Liver (tissue), 3 donors: ENCODE data around the gene CTSW.
A peak's percentile ranks its signal among the peaks of the same experiment; 100 is the strongest.

ENCODE experiments used
- JUND ChIP-seq, 2 donors: IDR thresholded peaks; 2 replicates each; pipeline ENCODE4 v1.6.1; 2016; ENCODE audit warnings: antibody characterized with exemption in 2 of 2
- TF ChIP-seq, protein P1 (sequence below): fragments of 150-350 bp; IDR thresholded peaks from 2 replicates; pipeline ENCODE4 v1.5.1; 2017; ENCODE audit warnings: improper control_type of control experiment, low read depth, low read length; ENCODE audit not compliant: missing input control
- TF ChIP-seq, protein P2 (sequence below): IDR thresholded peaks from 2 replicates; pipeline ENCODE4 v1.6.1; 2016; ENCODE audit warnings: antibody characterized with exemption
- TF ChIP-seq, protein P3 (sequence below): IDR thresholded peaks from 2 replicates; pipeline ENCODE4 v1.6.1; 2016; ENCODE audit warnings: antibody characterized with exemption, mild to moderate bottlenecking
- donor health status: healthy.
- donor health status: healthy.

DNA sequence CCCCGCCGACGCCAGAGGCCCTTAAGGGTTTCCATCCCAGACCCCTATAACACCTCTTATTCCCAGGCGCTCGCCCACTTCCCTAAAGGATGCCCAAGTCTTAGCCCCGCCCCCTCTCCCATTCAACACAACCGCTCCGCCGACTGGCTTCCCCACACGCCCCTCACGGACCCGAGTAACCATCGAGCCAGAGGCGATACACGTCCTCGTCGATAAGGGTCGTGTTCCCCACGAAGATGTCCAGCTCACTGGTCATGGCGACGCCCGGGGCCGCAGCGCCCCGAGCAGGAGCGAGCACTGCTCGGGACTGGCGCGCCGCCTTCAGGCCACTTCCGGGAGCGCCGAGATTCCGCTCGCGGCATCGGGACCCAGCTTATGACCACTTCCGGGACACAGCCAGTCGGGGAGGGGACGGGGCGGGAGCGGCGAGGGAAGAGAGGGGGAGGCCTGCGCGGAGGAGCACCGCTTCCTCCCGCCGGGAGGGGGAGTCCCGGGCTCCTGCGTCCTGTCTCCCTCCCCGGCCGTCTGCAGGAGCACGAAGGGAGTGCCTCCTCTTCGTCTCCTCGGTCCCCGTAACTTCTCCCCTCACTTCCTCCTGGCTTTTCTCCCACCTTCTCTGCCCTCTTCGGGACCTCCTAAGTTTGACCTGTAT is 8.7 kb downstream of the CTSW start, which contains the start of gene FIBP:
- TF ChIP-seq, protein P1, sequence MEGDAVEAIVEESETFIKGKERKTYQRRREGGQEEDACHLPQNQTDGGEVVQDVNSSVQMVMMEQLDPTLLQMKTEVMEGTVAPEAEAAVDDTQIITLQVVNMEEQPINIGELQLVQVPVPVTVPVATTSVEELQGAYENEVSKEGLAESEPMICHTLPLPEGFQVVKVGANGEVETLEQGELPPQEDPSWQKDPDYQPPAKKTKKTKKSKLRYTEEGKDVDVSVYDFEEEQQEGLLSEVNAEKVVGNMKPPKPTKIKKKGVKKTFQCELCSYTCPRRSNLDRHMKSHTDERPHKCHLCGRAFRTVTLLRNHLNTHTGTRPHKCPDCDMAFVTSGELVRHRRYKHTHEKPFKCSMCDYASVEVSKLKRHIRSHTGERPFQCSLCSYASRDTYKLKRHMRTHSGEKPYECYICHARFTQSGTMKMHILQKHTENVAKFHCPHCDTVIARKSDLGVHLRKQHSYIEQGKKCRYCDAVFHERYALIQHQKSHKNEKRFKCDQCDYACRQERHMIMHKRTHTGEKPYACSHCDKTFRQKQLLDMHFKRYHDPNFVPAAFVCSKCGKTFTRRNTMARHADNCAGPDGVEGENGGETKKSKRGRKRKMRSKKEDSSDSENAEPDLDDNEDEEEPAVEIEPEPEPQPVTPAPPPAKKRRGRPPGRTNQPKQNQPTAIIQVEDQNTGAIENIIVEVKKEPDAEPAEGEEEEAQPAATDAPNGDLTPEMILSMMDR, result peak; percentile 76
- no peak for TF ChIP-seq JUND (IDR thresholded peaks at IDR 0.05)
- TF ChIP-seq, protein P2, sequence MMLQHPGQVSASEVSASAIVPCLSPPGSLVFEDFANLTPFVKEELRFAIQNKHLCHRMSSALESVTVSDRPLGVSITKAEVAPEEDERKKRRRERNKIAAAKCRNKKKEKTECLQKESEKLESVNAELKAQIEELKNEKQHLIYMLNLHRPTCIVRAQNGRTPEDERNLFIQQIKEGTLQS, result no peak
- TF ChIP-seq, protein P3, sequence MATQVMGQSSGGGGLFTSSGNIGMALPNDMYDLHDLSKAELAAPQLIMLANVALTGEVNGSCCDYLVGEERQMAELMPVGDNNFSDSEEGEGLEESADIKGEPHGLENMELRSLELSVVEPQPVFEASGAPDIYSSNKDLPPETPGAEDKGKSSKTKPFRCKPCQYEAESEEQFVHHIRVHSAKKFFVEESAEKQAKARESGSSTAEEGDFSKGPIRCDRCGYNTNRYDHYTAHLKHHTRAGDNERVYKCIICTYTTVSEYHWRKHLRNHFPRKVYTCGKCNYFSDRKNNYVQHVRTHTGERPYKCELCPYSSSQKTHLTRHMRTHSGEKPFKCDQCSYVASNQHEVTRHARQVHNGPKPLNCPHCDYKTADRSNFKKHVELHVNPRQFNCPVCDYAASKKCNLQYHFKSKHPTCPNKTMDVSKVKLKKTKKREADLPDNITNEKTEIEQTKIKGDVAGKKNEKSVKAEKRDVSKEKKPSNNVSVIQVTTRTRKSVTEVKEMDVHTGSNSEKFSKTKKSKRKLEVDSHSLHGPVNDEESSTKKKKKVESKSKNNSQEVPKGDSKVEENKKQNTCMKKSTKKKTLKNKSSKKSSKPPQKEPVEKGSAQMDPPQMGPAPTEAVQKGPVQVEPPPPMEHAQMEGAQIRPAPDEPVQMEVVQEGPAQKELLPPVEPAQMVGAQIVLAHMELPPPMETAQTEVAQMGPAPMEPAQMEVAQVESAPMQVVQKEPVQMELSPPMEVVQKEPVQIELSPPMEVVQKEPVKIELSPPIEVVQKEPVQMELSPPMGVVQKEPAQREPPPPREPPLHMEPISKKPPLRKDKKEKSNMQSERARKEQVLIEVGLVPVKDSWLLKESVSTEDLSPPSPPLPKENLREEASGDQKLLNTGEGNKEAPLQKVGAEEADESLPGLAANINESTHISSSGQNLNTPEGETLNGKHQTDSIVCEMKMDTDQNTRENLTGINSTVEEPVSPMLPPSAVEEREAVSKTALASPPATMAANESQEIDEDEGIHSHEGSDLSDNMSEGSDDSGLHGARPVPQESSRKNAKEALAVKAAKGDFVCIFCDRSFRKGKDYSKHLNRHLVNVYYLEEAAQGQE, result peak; percentile 47
